HG03439 (cell line): ENCODE measurements around the gene VSTM4.
A peak's percentile ranks its signal among the peaks of the same experiment; 100 is the strongest.

Source experiments
- ATAC-seq: cut with Tn5 transposase; IDR thresholded peaks from one replicate; pipeline ENCODE4 v1.9.1; 2021; ENCODE audit warnings: mild to moderate bottlenecking, moderate library complexity; ENCODE audit not compliant: unreplicated experiment

VSTM4 gene

DNA sequence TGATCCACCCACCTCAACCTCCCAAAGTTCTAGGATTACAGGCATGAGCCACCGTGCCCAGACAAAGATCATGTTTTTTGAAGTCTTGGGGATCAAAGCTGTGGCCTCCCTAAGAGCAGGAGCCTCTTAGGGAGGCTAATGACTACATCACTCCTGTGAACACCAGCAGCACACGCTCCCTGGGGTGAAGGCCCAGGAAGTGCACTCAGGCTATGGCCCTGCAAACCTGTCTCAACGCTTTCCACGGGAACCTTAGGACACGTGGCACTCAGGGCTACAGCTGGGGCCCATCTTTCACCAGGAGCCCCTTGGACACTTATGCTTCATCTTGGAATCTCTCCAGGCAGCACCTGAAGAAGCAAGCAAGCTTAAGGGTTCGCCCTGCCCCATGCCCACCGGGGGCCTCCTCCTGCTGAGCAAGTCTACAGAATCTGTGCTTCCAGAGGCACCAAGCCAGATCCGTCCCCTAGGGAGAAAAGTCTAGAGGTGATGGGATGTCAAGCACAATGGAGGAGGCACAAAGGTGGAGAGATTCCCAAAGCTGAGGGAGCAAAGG lies 18.4 kb downstream of the VSTM4 start:
- no peak for ATAC-seq

GRCh38 chr10:49094646-49095045 lies 20.7 kb downstream of the VSTM4 start:
- ATAC-seq = no peak

DNA sequence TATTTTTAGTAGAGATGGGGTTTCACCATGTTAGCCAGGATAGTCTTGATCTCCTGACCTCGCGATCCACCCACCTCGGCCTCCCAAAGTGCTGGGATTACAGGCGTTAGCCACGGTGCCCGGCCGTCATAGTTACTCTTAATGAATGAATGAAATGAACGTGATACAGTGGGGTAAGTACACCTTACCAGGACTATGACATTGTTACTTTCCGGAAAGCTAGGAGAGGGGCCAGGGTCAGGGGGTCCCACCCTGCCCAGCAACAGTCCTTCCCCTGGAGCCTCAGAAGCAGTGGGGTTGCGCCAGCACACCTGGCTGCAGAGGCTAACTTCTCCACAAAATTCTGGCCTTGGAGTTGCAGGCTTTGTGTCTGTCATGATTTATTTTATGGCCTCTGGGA lies 21.4 kb downstream of the VSTM4 start:
- no peak for ATAC-seq

- ATAC-seq = no peak
Observed at GRCh38 chr10:49092477-49092876, 22.8 kb downstream of the VSTM4 start.

DNA sequence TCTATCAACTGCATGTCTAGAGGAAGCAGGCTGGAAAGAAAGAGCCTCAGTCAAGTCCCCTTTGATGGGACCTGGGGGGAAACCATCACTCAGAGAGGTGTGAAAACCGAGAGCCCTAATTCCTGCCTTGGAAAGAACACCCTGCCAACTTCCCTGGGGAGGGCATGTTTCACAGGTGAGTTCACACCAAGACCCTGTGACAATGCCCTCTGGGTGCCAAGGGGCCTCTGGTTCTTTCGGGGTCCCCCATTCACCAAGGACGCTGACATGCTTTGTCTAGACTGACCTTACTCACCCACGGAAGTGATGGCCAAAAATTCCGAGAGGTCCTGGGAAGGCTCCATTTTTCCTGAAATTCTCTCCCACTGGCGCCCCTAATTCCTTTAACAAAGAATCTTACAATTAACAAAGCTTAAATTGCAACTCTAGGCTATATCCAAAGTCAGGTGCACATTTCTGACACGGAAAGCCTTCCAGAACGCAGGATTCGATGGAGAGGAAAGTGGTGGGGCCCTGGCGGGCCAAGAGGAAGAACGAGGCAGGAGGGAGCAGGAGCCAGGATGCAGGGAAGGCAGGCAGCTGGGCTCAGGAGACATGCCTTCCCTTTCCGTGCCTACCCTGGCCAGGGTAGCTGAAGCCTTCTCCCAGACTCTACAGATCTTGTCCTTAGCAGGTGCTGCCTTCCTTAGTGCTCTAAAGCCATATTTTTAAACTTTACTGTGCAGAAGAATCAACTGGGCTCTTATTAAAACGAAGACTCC lies 23.7 kb downstream of the VSTM4 start:
- ATAC-seq = no peak

- ATAC-seq = no peak
Observed at GRCh38 chr10:49090696-49091380, 24.5 kb downstream of the VSTM4 start.

GRCh38 chr10:49090189-49090575 lies 25.1 kb downstream of the VSTM4 start:
- no peak for ATAC-seq

DNA sequence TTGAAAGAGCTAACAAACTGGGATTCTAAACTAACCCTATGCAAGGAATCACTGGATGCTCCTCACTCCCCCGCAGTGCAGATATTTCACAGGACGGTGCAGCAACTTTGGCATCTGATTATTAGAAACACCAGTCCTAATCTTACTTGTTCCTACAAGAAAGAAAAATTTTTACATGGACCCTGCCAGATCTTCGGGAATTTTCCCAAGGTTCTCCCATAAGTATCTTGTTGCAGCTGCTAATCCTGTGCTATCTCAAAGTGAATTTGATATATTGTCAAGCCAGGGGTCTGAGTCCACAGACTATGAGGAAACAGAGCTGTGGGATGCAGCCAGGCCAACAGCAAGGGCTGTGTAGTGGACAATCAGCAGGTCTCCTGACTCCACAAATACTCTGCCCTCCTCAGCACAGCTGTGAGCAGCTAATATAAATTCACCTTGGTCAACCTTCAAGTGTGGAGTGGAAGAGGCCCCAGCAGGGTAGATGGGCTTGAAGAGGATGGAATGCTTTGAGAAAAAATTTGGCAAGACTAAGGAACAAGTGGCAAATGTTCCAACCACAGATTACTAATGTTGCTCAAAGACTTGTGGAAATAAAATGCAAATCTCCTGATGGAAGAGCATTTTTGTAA lies 25.6 kb downstream of the VSTM4 start:
- ATAC-seq = no peak

- no peak for ATAC-seq
Observed at GRCh38 chr10:49089152-49089551, 26.2 kb downstream of the VSTM4 start.

DNA sequence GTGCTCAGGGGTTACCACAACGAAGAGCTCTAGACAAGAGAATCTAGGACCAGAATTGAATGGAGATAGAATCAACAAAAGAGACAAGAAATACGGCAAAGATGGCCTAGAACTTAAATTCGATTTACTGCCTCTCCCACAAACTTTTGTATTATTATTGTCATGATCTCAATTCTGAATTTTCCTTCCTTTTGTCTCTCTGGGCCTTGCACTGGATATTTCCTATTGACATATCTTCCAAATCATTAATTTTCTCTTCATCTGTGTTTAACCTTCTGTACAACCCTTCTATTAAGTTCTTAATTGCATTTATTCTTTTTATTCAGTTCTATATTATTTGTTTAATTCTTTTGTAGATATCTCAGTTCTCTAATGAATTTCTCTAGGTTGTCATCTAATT lies 28.4 kb downstream of the VSTM4 start:
- no peak for ATAC-seq

- ATAC-seq = no peak
Observed at GRCh38 chr10:49083261-49083660, 32.1 kb downstream of the VSTM4 start.

DNA sequence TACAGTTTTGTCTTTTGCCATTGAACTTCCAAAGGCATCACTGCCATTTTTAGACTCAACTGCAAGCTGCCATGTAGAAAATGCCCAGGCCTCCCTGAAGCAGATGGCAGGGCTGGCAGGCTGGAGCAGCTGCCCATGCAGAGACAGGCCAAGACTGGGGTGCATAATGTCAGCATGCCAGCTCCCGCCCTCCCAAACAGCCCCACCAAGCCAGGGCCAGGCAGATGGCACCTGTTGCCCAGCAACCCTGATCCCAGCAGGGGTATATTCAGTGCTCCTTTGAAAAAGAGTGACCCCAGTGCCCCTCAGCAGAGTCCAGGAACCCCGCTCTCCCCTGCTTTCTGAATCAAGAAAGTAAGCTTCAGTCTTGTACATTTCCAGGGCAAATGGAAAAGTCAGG lies 32.6 kb downstream of the VSTM4 start:
- ATAC-seq = no peak

GRCh38 chr10:49081547-49082275 lies 33.6 kb downstream of the VSTM4 start:
- no peak for ATAC-seq

GRCh38 chr10:49080965-49081364 lies 34.4 kb downstream of the VSTM4 start:
- no peak for ATAC-seq

- ATAC-seq = no peak
Observed at GRCh38 chr10:49080071-49080470, 35.3 kb downstream of the VSTM4 start.

DNA sequence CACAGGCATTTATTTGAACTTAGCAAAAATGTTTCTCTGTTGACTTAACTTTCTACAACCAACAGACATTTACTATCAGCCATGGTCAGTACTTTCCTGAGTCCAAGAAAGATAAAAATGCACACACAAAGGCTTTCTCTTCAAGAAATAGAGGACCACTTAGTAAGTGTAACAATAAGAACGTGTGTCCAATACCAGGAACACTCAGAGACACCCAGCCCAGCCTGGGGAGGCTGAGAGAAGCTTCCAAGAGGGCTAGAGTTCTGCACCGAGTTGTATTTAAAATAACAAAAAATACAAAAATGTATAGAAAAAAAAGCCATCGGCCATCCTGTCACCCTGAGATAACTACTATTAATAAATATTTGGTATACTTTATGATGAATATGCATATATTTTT lies 35.8 kb downstream of the VSTM4 start:
- ATAC-seq = no peak

DNA sequence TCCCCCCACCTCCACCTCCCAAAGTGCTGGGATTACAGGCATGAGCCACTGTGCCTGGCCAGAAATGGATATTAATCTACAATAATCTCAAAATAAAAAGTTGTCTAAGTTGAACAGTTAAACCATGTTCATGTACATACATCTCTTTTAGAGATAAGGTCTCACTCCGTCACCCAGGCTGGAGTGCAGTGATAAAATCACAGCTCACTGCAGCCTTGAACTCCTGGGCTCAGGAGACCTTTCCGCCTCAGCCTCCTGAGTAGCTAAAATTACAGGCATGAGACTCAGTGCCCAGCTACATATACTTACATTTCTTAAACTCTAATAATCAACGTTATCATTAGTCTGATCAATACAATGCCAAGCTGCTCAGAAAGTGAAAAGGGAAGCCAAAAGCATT lies 36.2 kb downstream of the VSTM4 start:
- ATAC-seq = no peak

DNA sequence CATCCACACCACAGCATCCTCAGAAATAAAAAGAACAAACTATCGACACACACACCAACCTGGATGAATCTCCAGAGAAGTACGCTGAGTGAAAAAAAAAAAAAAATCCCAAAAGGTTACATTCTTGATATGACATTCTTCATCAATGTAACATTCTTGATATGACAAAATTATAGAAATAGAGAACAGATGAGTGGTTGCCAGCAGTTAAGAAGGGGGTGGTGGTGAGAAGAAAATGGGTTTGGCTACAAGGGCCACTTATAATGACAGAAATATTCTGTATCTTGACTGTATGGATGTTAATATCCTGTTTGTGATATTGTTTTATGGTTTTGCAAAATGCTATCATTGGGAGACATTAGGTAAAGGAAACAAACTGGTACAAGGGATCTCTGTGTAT lies 36.9 kb downstream of the VSTM4 start:
- ATAC-seq = no peak

GRCh38 chr10:49076741-49077521 lies 38.4 kb downstream of the VSTM4 start:
- peak; percentile 74 for ATAC-seq

GRCh38 chr10:49076319-49076718 lies 39.0 kb downstream of the VSTM4 start:
- no peak for ATAC-seq
